IPS-20b (cell line): ENCODE results near the gene IL13.
"Not testable (repeated sequence)": the region's sequence is repeated elsewhere in the genome, so short reads cannot be mapped to it uniquely, and the experiment has no call there.

Experiments used
- H3K27ac ChIP-seq: one replicate; pipeline ENCODE4 v1.5.1; 2013; ENCODE audit warnings: low read length
- H3K27me3 ChIP-seq: 2 replicates; pipeline ENCODE4 v1.6.1; 2013; ENCODE audit warnings: mild to moderate bottlenecking, low read length, inconsistent platforms; ENCODE audit not compliant: insufficient read depth
- H3K36me3 ChIP-seq: 2 replicates; pipeline ENCODE4 v1.6.1; 2013; ENCODE audit warnings: low read depth, mild to moderate bottlenecking, inconsistent platforms, low read length, moderate library complexity; ENCODE audit not compliant: insufficient read depth
- H3K4me1 ChIP-seq: 2 replicates; pipeline ENCODE4 v1.6.1; 2013; ENCODE audit warnings: mild to moderate bottlenecking, control low read depth, inconsistent platforms, low read length, moderate library complexity; ENCODE audit not compliant: insufficient read depth
- H3K4me3 ChIP-seq: 2 replicates; pipeline ENCODE4 v1.5.1; 2013; ENCODE audit warnings: mild to moderate bottlenecking, low read length, inconsistent platforms
- H3K9ac ChIP-seq: 2 replicates; pipeline ENCODE4 v1.6.1; 2013; ENCODE audit warnings: low read depth, mild to moderate bottlenecking, inconsistent platforms, low read length, moderate library complexity
- H3K9me3 ChIP-seq: 2 replicates; pipeline ENCODE4 v1.6.1; 2013; ENCODE audit warnings: mild to moderate bottlenecking, low read depth, low read length, inconsistent platforms; ENCODE audit not compliant: insufficient read depth

IL13 gene

GRCh38 chr5:132686193-132686592 lies 28.2 kb downstream of the IL13 start:
- Histone ChIP-seq H3K9ac (no peak overlapping the region), H3K27me3 (no peaks in the 10 kb centered on the region), H3K4me1 (no peaks in the 10 kb centered on the region), H3K4me3 (no peak overlapping the region), H3K9me3 (no peaks in the 10 kb centered on the region), H3K27ac (no peak overlapping the region), H3K36me3 (no peaks in the 10 kb centered on the region)

DNA sequence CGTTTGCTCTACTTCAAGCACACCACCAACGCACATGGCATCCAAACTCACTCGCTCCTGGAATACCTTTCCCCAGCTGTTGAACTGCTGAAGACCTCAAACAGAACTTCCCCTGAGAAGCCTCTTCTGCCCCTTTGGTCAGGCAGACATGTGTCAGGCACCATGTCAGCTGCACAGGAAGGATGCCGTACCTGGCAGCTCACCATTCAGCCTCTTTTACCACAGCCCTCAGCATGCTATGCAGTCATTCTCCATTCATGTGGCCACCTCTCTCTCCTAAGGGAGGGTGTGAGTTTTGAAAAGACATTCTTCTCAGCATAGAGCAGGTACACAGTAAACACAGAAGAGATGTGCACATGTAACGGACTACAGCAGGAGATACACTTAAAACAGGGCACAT lies 30.0 kb downstream of the IL13 start:
- H3K9ac ChIP-seq: no peak overlapping the region
- no peaks in the 10 kb centered on the region for H3K9me3 ChIP-seq
- no peaks in the 10 kb centered on the region for H3K27me3 ChIP-seq
- no peaks in the 10 kb centered on the region for H3K4me1 ChIP-seq
- no peaks in the 10 kb centered on the region for H3K36me3 ChIP-seq
- no peak overlapping the region for H3K27ac ChIP-seq
- no peak overlapping the region for H3K4me3 ChIP-seq

DNA sequence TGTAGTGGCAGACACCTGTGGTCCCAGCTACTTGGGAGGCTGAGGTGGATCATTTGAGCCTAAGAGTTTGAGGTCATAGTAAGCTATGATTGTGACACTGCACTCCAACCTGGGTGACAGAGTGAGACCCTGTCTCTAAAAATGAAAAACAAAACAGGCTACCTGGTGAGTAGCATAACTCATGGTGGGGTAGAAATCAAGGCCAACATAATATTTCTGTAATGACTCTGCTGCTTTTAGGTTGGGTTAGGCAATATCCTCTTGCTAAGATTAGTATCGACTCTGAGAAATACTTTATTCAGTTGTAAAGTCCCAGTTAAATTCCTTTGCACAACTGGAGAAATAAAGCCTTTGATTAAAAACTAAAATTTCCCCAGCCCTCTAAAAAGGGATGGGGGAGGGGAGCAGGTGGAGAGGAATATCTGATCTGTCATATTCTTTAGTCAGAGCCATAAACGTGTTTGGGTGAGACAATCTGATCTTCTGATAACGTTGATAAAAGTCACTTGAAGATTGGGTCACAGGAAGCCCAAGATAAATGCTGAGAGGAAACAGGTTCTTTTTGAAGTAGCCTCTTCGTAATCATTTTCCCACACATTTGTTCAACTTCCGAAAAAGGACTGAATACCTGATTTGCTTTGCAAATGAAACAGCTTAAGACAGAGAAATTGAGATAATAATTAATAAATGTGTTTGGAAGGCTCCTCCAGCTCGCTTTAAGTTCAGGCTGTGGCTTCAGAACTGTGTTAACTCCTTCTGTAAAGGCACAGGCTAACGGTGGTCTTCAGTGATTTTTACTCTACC lies 30.8 kb downstream of the IL13 start:
- H3K9ac ChIP-seq: no peak overlapping the region

GRCh38 chr5:132689513-132689912 lies 31.5 kb downstream of the IL13 start:
- no peaks in the 10 kb centered on the region for H3K4me1 ChIP-seq
- H3K27me3 ChIP-seq: no peaks in the 10 kb centered on the region
- no peak overlapping the region for H3K4me3 ChIP-seq
- no peak overlapping the region for H3K9ac ChIP-seq
- H3K36me3 ChIP-seq: no peaks in the 10 kb centered on the region
- H3K9me3 ChIP-seq: no peaks in the 10 kb centered on the region
- H3K27ac ChIP-seq: no peak overlapping the region

More for the DNA sequence above, 30.8 kb downstream of the IL13 start:
- no peak overlapping the region for H3K4me3 ChIP-seq
- H3K9me3 ChIP-seq: no peaks in the 10 kb centered on the region
- H3K36me3 ChIP-seq: no peaks in the 10 kb centered on the region
- H3K27me3 ChIP-seq: no peaks in the 10 kb centered on the region
- no peaks in the 10 kb centered on the region for H3K4me1 ChIP-seq
- H3K27ac ChIP-seq: no peak overlapping the region

DNA sequence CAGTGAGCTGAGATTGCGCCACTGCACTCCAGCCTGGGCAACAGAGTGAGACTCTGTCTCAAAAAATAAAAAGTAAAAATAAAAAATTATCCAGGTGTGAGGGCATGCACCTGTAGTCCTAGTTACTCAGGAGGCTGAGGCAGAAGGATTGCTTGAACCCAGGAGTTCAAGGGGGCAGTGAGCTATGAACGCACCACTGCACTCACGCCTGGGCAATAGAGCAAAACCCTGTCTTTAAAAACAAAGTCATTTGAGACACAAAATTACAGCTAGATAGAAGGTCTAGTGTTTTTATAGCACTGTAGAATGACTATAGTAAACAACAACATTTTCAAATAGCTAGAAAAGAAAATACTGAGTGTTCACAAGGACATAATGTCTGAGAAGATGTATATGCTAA lies 32.2 kb downstream of the IL13 start:
- H3K9ac ChIP-seq: no peak overlapping the region
- H3K36me3 ChIP-seq: no peaks in the 10 kb centered on the region
- H3K27ac ChIP-seq: no peak overlapping the region
- no peaks in the 10 kb centered on the region for H3K9me3 ChIP-seq
- H3K4me1 ChIP-seq: no peaks in the 10 kb centered on the region
- H3K27me3 ChIP-seq: no peaks in the 10 kb centered on the region
- no peak overlapping the region for H3K4me3 ChIP-seq

DNA sequence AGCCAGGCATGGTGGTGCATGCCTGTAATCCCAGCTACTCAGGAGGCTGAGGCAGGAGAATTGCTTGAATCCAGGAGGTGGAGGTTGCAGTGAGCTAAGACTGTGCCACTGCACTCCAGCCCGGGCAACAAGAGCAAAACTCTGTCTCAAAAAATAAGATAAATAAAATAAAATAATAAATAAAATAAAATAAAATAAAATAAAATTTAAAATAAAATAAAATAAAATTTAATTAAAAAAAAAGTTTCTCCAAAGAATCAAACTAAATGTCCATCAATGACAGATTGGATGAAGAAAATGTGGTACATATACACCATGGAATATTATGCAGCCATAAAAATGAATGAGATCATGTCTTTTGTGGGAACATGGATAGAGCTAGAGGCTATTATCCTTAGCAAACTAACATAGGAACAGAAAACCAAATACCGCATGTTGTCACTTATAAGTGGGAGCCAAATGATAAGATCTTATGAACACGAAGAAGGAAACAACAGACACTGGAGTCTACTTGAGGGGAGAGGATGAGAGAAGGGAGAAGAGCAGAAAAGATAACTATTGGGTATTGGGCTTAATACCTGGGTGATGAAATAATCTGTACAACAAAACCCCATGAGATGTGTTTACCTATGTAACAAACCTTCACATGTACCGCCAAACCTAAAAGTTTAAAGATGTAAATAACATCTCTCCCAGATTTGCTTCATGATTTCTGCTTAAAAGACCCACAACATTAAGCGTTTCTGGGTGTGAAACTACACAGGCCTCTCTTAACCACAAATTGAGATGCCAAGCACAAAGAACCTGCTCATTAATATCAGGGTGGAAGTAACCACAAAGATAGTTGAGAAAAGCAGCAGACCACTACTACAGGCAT lies 34.0 kb downstream of the IL13 start:
- H3K9me3 ChIP-seq, H3K4me1 ChIP-seq, H3K4me3 ChIP-seq, H3K36me3 ChIP-seq, H3K9ac ChIP-seq, H3K27me3 ChIP-seq, H3K27ac ChIP-seq: not testable (repeated sequence)

DNA sequence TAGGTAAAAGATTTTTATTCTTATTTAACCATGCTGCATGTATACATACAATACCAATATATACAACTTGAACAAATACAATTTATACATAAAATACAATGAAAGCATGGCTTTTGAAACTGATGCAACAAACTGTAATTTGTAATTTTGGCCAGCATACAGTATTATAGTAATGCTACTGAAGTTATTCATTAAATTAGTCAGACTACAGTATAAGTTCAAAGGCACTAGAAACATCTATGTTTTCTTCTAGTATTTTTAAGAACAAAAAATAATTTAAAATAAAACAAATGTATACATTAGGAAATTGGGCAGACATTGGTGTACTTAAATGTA lies 34.6 kb downstream of the IL13 start:
- no peaks in the 10 kb centered on the region for H3K27me3 ChIP-seq
- peaks cover 6% of the 10 kb centered on the region; the same call in 1 of the 2 replicates for H3K36me3 ChIP-seq
- H3K9ac ChIP-seq: no peak overlapping the region
- no peak overlapping the region for H3K27ac ChIP-seq
- no peaks in the 10 kb centered on the region for H3K9me3 ChIP-seq
- H3K4me1 ChIP-seq: no peaks in the 10 kb centered on the region
- no peak overlapping the region for H3K4me3 ChIP-seq

GRCh38 chr5:132695956-132696355 lies 38.0 kb downstream of the IL13 start:
- H3K36me3 ChIP-seq: peaks cover 30% of the 10 kb centered on the region
- H3K9ac ChIP-seq: no peak overlapping the region
- no peaks in the 10 kb centered on the region for H3K27me3 ChIP-seq
- H3K4me3 ChIP-seq: no peak overlapping the region
- no peaks in the 10 kb centered on the region for H3K9me3 ChIP-seq
- H3K27ac ChIP-seq: no peak overlapping the region
- H3K4me1 ChIP-seq: no peaks in the 10 kb centered on the region

DNA sequence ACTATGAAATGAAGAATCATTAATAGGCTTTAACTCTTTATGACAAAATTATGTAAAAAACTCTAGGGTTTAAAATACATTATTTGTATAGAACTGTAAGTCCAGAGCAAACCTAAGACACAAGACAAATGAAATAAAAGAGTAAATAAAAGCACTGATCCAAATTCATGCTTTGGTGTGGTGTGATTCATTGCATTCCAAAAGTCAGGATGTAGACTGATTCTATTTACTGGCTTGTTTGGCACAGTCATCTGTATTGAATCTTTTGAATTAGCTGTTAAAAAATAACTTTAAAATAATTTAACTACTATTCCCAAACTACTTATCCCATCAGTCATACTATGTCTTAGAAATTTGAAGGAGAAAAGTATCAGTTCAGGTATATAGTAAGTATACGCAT lies 46.9 kb downstream of the IL13 start:
- Histone ChIP-seq H3K36me3 (peaks cover 26% of the 10 kb centered on the region), H3K4me3 (no peak overlapping the region), H3K27me3 (no peaks in the 10 kb centered on the region), H3K9ac (no peak overlapping the region), H3K9me3 (no peaks in the 10 kb centered on the region), H3K27ac (no peak overlapping the region), H3K4me1 (no peaks in the 10 kb centered on the region)

- H3K9ac ChIP-seq: no peak overlapping the region
- H3K4me3 ChIP-seq: no peak overlapping the region
- no peaks in the 10 kb centered on the region for H3K27me3 ChIP-seq
- H3K27ac ChIP-seq: no peak overlapping the region
- H3K4me1 ChIP-seq: no peaks in the 10 kb centered on the region
- no peaks in the 10 kb centered on the region for H3K9me3 ChIP-seq
- no peaks in the 10 kb centered on the region for H3K36me3 ChIP-seq
These were observed 50.7 kb downstream of the IL13 start for GRCh38 chr5:132708645-132709044.
